Activated T-cell treated with anti-CD3 and anti-CD28 coated beads for 24 hours (primary cell): ENCODE data around the gene MUC20.
"Not testable (repeated sequence)": the region's sequence is repeated elsewhere in the genome, so short reads cannot be mapped to it uniquely, and the experiment has no call there.

Experiments used
- DNase-seq: peaks from one replicate; pipeline ENCODE4 v3.0.0-alpha.2; 2020; ENCODE audit warnings: low read depth

The MUC20 gene

GRCh38 chr3:195693428-195694216 is 27.2 kb upstream of the MUC20 start:
- DNase-seq: no peak

DNA sequence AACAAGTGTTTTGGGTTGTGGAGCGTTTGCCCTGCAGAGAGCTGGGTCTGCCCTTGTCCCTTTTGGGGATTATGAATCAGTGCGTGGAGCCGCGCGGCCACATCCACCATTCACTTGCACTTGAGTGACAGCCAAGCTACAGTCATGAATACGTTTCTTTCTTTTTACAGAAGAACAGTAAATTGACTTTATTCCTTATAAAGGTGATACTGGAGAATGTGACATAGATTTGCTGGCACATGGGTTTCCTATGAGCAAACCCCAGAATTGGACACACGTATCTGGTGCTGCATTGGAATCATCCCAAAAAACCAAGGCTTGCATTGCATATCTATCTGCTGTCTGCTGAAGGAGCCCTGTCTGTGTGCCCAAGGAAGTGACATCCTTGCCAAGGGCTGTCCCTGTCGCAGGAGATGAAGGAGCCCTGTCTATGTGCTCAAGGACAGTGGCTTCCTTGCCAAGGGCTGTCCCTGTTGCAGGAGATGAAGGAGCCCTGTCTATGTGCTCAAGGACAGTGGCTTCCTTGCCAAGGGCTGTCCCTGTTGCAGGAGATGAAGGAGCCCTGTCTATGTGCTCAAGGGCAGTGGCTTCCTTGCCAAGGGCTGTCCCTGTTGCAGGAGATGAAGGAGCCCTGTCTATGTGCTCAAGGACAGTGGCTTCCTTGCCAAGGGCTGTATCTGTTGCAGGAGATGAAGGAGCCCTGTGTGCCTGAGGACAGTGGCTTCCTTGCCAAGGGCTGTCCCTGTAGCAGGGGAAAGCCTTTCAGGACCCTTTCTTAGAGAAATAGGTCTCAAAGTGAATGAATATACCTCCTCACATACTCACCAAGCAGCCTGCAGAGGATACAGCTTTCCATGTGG is 26.3 kb upstream of the MUC20 start:
- DNase-seq: not testable (repeated sequence)

- no peak for DNase-seq
Observed at GRCh38 chr3:195696632-195697278, 24.0 kb upstream of the MUC20 start.

DNA sequence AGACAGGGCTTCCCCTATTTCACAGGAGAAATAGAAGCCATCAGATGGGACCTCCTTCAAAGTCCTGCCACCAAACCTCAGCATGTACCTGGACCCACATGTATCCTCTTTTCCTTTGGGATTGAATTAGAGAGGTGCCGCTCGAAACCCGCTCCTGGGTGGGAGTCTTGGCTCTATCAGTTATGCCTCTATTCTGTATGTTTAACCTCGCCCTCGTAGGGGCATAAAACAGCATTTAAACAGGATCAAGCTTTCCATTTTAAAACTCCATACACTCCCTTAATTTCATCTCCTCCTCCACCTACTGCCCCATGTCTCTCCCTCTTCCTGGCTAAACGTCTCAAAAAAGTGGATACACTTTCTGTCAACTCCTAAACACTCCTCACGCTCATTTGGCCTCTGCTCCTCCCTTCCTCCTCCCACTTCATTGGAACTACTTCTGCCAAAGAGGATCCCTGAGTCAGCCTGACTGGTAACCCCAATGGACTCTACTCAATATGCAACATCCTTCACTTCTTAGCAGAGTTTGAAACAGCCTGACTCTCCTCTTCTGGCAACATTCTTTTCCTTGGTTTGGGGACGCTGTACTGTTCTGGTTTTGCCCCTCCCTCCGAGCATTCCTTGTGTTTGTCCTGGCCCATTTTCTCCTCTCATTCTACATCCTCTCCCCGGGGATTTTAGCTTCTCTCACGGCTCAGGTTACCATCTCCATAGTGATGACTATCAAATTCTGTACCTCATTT is 23.0 kb upstream of the MUC20 start:
- no peak for DNase-seq

DNA sequence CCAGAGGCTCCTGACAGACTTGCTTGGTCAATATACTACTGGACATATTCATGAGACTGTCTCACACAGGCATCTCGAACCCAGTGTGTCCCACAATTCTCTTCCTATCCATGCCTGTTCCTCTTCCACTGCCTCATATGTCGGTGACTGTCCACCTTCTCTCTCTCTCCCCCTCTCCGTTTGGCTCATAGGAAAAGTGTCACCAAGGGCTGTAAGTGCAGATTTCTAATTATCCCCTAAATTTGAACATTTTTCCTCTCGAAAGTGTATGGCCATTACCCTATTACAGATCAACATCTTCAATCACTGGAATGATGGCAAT is 22.5 kb upstream of the MUC20 start:
- DNase-seq: no peak

GRCh38 chr3:195698647-195699387 is 22.0 kb upstream of the MUC20 start:
- no peak for DNase-seq

DNA sequence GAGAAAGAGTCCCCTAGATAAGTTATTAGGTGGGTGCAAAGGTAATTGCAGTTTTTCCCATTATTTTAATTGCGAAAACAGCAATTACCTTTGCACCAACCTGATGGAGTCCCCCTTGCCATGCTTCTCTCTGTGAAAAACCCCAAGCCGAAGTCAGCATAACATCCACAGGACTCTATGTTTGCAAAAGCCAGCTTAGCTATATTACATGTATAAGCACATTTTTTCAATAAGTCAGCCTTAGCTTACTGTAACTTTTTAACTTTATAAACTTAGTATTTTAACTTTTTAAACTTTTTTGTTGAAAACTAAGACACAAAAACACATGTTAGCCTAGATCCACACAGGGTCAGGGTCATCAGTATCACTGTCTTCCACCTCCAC is 21.4 kb upstream of the MUC20 start:
- DNase-seq: no peak

GRCh38 chr3:195699860-195700259 is 20.9 kb upstream of the MUC20 start:
- DNase-seq: no peak

DNA sequence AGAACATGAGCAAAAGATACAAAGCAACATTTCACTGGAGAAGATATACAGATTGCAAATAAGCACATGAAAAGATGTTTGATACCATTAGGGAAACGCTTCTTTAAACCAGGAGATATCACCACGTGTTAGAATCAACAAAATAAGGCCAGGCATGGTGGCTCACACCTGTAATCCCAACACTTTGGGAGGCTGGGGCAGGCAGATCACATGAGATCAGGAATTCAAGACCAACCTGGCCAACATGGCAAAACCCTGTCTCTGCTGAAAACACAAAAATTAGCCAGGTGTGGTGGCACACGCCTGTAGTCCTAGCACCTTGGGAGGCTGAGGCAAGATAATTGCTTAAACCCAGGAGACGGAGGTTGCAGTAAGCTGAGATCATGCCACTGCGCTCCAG is 20.5 kb upstream of the MUC20 start:
- DNase-seq: no peak

DNA sequence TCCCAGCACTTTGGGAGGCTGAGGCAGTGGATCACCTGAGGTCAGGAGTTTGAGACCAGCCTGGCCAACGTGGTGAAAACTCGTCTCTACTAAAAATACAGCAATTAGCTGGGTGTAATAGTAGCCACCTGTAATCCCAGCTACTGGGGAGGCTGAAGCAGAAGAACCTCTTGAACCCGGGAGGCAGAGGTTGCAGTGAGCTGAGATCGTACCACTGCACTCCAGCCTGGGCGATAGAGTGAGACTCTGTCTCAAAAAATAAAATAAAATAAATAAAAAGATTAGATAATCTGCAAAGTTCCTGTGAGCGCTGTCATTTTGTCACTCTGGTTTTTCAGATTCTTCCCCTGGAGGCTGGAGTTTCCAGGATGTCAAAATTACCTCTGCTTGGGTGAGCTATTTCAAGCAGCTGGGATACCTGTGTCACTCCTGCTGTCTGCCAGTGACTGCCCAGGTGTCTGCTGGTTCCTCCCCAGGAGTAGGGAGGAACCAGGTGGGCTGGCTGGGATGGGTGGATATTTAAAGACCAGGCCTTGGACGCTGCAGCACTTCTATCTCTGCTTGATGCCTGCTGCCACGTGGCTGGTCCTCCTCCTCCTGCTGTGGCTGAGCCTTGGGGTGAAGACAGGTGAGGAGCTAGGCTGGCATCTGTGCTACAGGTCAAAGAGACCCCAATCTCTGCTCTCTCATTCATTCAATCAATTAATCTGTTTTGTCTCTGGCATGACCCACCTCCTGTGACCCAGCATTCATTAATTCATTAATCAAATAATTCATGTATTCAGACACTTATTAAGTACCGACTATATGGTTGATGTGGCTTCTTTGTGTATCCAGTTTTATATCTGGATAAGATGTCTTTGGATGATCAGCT is 19.5 kb upstream of the MUC20 start:
- DNase-seq: no peak

GRCh38 chr3:195703776-195704175 is 17.0 kb upstream of the MUC20 start:
- DNase-seq: no peak

GRCh38 chr3:195704433-195704999 is 16.3 kb upstream of the MUC20 start:
- no peak for DNase-seq

GRCh38 chr3:195705081-195705991 is 15.4 kb upstream of the MUC20 start:
- no peak for DNase-seq

DNA sequence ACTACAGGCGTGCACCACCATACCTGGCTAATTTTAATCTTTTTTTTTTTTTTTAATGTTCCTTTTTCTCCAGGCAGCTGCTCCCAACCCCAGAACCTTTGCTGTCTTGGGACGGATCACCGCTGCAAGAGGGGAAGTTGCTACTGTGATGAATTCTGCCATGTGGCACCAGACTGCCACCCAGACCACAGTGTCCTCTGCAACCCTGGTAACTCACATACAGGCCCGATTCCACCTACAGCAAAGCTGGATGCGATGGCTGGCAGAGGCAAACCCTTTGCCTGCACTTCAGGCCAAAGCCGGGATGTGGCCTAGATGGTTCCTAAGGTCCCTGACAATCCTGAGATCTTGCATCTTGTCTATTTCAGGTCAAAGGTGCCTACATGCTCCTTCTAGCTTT is 12.7 kb upstream of the MUC20 start:
- DNase-seq: no peak

DNA sequence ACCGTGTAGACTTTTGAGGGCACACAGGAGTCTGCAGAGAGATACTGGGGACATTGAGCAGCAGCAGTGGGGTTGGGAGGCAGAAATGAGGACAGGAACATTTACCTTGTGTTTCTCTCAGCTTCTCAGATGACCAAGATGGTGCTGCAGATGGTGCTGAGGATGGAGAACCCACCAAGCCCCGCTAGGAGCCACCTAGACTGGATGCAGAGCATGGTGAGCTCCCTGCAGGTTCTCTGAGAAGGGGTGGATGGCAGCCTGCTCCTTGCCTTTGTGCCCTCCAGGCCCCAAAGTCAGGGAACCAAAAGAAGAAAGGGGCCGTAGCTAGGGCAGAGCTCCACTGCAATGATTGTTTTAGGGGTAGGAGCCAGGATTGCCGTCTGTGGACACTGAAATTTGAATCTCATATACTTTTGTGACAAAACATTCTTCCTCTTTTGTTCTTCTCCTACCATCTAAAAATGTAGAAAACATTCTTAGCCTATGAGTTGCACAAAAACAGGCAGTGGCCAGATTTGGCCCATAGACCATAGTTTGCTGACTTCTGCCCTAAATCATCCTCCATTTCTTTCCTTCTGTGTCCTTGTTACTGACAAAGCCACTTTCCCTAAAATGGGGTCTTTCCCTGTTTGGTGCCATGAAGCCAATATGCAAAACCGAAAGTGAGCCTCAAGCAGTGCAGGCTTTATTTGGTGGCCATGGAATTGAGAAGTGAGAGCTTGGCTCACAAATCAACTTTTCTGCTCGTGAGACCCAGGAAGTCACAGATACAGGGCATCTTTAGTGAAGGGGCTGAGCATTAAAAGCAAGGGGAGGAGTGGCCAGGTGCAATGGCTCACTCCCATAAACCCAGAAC is 11.9 kb upstream of the MUC20 start:
- DNase-seq: no peak

DNA sequence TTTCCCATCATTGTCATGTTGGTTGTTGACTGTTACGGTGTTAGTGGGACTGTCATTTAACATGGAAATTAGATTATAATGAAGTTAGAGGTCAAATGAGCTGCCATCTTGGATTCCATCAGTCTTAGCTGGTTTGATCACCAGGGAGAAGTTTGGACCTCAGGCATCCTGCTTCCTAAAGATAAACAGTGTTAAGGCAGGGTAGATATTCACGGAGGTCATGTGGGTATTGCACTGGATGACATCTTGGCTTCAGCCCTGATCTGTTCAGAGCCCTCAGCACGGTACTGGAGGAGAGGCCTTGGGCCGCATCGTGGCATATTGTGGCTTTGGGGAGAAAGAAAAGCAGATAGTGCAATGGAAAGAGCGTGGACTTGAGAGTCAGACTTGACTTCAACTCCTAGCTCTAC is 11.1 kb upstream of the MUC20 start:
- no peak for DNase-seq

DNA sequence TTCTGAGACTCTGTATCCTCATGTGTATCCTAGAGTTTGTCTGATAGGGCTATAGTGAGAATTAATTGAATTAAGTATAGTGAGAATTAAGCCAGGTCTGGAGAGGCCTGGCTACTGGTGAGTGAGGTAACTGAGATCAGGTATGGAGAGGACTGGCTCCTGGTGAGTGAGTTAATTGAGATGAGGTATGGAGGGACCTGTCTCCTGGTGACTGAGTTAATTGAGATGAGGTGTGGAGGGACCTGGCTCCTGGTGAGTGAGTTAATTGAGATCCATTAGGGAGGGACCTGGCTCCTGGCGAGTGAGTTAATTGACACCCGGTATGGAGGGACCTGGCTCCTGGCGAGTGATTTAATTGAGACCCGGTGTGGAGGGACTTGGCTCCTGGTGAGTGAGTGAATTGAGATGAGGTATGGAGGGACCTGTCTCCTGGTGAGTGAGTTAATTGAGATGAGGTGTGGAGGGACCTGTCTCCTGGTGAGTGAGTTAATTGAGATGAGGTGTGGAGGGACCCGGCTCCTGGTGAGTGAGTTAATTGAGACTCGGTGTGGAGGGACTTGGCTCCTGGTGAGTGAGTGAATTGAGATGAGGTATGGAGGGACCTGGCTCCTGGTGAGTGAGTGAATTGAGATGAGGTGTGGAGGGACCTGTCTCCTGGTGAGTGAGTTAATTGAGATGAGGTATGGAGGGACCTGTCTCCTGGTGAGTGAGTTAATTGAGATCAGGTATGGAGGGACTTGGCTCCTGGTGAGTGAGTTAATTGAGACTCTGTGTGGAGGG is 10.5 kb upstream of the MUC20 start:
- DNase-seq: not testable (repeated sequence)
